Astrocyte of the hippocampus (primary cell): ENCODE data around the gene ARHGDIA.

Source experiments
- DNase-seq: peaks from one replicate; pipeline ENCODE4 v3.0.0; 2011; ENCODE audit warnings: low read depth, low spot score

Gene ARHGDIA

GRCh38 chr17:81906476-81907218 lies 35.5 kb upstream of the ARHGDIA start:
- DNase-seq, result no peak

GRCh38 chr17:81905993-81906392 lies 34.9 kb upstream of the ARHGDIA start:
- no peak for DNase-seq

- DNase-seq, result no peak
Observed at GRCh38 chr17:81905424-81905875, 34.3 kb upstream of the ARHGDIA start.

GRCh38 chr17:81904600-81905423 lies 33.7 kb upstream of the ARHGDIA start:
- no peak for DNase-seq

- no peak for DNase-seq
Observed at GRCh38 chr17:81903896-81904599, 32.9 kb upstream of the ARHGDIA start.

GRCh38 chr17:81903415-81903831 lies 32.3 kb upstream of the ARHGDIA start:
- DNase-seq, result no peak

GRCh38 chr17:81902653-81903414 lies 31.7 kb upstream of the ARHGDIA start:
- no peak for DNase-seq

GRCh38 chr17:81902023-81902652 lies 31.0 kb upstream of the ARHGDIA start, which contains the start of gene NPB:
Gene NPB, plus strand, starts transcription at chr17:81902238. Its CDS starts 40 bp downstream, at chr17:81902278.
- peak; percentile 61 for DNase-seq

- DNase-seq, result no peak
Observed at GRCh38 chr17:81901167-81902022, 30.3 kb upstream of the ARHGDIA start.

GRCh38 chr17:81900181-81900820 lies 29.2 kb upstream of the ARHGDIA start:
- DNase-seq, result peak; percentile 63

- no peak for DNase-seq
Observed at GRCh38 chr17:81899514-81900166, 28.5 kb upstream of the ARHGDIA start.

- DNase-seq, result no peak
Observed at GRCh38 chr17:81898885-81899284, 27.7 kb upstream of the ARHGDIA start.

GRCh38 chr17:81898029-81898866 lies 27.1 kb upstream of the ARHGDIA start:
- DNase-seq, result peak; percentile 84

- DNase-seq, result no peak
Observed at GRCh38 chr17:81895400-81895799, 24.3 kb upstream of the ARHGDIA start.

GRCh38 chr17:81891303-81891552 lies 20.1 kb upstream of the ARHGDIA start:
- no peak for DNase-seq

- DNase-seq, result peak; percentile 37
Observed at GRCh38 chr17:81890447-81891302, 19.5 kb upstream of the ARHGDIA start.

- no peak for DNase-seq
Observed at GRCh38 chr17:81889602-81890001, 18.5 kb upstream of the ARHGDIA start.
